HG03354 (cell line): ENCODE results near the gene KTN1.

Experiments used
- ATAC-seq: cut with Tn5 transposase; IDR thresholded peaks from one replicate; pipeline ENCODE4 v1.9.1; 2021; ENCODE audit warnings: mild to moderate bottlenecking; ENCODE audit not compliant: unreplicated experiment, poor library complexity, severe bottlenecking

Gene KTN1

DNA sequence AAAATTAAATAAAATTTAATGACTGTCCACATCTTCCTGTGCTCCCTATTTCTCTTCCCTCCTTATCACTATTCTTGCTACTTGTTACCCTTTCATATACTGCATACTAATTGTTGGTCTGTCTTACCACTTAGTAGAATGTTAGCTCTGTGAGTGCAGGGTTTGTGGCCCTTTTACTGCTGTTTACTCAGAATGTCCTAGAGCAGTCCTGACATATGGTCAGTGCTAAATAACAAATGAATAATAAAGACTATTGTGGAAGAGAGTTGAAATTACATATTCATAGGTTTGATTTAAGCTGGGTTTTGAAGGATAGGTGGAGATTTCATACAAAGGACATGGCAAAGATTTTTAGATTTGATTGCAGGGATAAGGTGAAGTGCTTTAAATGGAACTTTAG lies 24.5 kb downstream of the KTN1 start:
- ATAC-seq: no peak

DNA sequence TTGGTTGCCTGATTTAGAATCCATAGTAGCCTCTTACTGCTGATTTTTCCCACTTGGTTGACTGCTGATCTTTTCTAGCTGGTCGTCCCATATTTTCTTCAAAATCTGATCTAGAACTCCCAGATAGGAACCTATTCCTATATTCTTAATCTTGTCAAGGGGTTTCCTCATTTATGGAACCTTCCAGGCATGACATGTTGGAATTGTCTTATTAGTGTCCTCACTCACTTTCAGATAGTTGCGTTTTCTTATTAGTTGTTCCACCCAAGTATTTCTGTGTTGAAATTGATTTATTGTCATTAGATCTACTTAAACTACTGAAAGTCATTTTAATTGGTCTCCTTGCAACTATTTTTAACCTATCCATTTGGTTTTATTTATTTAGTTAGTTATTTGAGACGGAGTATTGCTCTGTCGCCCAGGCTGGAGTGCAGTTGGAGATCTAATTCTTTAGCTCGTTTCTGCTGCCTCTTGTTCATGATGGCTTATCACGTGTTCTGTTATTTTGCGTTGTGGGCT lies 25.0 kb downstream of the KTN1 start:
- no peak for ATAC-seq

DNA sequence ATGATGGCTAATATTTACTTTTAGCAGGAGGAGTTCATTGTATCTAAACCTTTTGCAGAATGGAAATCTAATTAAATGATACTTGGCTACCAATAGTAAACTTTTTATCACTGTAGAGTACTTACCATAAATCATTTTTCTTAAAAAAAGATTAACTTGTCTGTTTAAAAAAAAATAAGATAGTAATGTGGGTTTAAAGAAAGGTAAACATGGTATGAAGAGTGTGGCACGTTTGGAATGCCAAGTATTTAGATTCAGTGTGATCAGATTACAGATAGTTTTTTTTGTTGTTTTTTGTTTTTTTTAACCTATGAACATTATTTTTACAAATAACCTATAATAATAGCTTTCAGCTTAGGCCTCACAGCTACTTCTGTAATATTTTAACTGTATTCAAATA lies 25.8 kb downstream of the KTN1 start:
- ATAC-seq: no peak

DNA sequence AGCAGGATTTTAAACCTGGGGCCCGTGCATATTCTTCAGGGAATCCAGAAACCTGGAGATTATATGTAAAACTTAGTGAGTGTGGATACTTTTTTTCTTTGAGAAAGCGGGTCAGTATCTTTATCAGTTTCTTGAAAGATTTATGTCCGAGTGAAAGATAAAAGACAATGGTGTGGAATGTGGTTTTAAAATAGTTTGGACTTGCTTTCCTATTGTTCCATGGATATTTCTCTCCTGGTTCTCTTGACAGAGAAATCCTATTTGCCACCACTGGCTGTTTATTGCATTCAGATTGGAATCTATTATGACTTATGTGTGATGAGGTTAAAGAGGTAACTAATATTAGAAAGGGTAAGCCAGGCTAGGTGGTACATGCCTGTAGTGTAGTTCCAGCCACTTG lies 27.4 kb downstream of the KTN1 start:
- no peak for ATAC-seq

DNA sequence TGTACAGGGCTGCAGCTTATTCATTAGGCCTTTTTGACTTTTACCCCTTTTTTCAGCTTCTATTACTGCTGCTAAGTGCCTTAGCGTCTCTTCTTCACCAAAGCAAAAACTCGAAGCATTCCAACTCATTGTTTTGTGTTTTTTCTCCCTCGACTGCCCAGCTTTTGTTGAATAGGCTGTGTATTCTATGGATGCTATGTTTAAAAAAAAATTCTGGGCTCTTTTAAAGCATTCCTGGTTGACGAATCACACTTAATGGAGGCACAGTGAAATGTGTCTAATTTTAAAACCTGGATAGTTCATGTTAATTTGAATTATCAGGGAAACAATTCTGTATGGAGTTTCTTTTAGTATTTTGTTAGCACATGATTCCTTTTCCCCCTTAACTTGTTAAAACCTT lies 29.7 kb downstream of the KTN1 start:
- no peak for ATAC-seq

DNA sequence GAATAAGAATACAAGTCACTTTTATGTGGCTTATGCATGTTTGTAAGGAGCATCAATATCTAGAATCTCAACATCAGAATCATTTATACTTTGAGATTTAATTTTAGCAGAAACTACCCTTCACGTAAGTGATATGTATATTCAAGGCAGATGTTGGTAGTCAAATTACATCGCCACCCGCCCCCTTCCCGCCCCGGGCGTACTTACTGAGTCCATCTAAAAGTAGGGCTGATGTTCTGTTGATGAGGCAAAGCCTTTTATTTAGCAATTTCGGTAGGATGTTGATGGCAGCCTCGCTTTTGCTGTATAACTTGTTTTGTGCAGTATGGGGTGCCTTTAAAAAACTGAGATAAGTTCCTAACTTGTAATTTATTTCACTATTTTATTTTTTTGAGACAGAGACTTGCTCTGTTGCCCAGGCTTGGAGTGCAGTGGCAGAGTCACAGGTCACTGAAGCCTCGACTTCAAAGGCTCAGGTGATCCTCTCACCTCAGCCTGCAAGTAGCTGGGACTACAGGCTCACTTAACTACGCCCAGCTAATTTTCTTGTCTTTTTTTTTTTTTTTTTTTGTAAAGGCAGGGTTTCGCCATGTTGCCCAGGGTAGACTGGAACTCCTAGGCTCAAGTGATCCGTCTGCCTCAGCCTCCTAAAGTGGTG lies 30.8 kb downstream of the KTN1 start:
- no peak for ATAC-seq

DNA sequence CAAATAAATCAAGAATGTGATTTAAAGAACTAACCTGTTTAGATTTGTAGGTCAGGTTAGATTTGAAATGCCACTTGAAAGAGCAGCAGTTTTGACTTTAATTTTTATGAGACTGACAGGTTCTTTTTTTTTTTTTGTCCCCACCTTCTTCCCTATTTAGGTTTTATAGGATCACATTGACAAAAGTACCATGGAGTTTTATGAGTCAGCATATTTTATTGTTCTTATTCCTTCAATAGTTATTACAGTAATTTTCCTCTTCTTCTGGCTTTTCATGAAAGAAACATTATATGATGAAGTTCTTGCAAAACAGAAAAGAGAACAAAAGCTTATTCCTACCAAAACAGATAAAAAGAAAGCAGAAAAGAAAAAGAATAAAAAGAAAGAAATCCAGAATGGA lies 31.9 kb downstream of the KTN1 start:
- no peak for ATAC-seq

DNA sequence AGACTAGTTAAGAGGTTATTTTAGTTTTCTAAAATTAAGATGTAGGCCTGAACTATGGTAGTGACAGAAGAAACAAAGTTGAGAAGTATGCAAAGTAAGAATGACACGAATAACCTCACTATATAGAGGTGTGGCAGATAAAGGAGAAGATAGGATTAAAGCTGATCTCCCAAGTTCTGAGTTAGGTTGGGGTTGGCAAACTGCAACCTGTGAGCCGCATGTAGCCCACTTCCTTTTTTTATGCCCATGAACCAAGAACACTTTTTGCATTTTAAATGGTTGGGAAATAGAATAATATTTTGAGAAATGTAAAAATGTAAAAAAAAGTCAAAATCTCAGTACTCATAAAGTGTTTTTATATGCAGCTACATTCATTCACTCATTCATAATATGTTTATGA lies 34.3 kb downstream of the KTN1 start:
- no peak for ATAC-seq

DNA sequence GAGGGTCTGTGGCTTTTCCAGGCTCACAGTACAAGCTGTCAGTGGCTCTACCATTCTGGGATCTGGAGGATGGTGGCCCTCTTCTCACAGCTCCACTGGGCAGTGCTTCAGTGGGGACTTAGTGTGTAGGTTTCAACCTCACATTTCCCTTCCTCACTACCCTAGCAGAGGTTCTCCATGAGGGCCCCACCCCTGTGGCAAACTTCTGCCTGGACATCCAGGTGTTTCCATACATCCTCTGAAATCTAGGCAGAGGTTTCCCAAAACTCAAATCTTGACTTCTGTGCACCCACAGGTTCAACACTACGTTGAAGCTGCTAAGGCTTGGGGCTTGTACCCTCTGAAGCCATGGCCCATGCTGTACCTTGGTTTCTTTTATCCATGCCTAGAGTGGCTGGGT lies 40.3 kb downstream of the KTN1 start:
- ATAC-seq: no peak

DNA sequence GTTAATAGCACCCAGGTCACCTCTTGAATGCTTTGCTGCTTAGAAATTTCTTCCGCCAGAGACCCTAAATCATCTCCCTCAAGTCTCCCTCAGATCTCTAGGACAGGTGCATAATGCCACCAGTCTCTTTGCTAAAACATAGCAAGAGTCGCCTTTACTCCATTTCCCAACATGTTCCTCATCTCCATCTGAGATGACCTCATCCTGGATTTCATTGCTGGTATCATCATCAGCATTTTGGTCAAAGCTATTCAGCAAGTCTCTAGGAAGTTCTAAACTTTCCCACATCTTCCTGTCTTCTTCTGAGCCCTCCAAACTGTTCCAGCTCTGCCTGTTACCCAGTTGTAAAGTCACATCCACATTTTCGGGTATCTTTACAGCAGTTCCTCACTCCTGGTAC lies 41.0 kb downstream of the KTN1 start:
- no peak for ATAC-seq

DNA sequence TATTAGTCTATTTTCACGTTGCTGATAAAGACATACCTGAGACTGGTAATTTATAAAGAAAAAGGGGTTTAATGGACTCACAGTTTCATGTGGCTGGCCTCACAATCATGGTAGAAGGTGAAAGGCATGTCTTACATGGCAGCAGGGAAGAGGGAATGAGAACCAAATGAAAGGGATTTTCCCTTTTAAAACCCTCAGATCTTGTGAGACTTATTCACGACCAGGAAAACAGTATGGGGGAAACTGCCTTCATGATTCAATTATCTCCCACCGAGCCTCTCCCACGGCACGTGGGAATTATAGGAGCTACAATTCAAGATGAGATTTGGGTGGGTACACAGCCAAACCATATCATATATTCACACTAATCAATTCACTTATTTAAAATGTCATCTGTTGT lies 41.4 kb downstream of the KTN1 start:
- ATAC-seq: no peak

DNA sequence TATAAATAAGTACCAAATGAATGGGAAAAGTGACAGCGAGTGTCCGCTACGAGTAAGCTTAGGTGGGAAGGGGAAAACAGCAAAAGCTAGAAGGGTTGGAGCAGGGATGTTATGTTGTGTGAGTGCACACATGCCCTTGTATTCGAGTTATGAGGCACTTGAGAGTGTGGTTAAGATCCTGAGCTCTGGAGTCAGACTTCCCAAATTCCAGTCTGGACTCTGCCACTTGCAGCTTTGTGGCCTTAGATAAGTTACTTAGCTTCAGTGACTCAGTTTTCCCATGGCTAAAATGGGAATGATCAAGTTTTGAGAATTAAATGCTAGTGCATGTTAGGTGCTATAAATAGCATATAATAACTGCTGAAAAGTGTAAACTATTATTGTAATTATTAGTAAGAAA lies 44.9 kb downstream of the KTN1 start:
- no peak for ATAC-seq

DNA sequence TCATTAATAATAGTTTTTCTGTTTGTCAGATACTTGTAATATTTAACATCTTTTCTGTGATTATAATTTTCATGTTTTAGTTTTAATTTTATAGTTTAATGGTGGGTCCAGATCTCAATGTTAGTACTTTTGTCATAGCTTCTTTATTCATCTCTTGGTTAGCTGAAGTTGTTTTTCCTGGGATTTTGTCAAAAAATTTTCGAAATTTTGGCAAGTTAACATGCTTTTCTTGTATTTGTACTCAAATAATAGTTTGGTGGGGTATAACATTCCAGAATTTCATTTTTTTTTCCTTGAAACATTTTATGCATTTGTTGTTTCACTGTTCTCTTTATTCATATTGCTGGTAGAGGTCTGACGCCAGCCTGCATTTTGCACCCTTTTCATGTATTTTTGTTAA lies 45.5 kb downstream of the KTN1 start:
- no peak for ATAC-seq

DNA sequence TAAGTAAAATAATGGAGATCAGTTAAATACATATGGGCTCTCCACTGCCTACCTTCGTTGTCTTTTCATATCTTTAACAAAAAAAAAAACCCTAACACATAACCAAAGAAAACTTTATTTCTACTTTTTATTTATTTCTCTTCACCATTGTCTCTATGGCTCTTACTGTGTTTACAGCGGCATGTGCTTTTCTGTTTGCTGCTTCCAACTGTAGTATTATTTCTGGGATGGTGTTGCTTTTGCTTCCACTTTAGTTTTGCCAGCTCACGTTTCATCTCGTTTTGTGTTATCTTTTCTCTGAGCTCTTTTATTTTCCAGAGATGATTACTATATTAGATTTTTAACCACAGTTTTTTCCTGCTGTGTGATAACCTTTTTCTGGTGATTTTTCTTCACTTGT lies 46.1 kb downstream of the KTN1 start:
- no peak for ATAC-seq

DNA sequence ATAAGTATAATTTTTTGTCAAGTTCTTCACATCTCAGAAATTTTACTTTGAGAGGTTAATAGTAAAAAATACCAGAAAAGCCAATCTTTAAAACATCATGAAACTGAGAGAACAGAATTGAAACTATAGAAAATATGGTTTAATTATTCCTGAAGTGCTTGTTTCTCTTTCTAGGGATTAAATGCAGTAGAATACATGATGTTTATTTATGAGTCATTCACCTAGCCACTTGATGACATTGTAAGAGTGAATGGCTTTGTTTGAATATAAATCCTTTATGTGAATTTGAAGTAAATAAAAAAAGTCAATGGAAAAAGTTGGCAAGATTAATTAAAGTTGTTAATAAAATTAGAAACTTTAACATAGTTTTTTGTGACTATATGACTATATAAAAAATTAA lies 48.4 kb downstream of the KTN1 start:
- peak; percentile 47 for ATAC-seq

DNA sequence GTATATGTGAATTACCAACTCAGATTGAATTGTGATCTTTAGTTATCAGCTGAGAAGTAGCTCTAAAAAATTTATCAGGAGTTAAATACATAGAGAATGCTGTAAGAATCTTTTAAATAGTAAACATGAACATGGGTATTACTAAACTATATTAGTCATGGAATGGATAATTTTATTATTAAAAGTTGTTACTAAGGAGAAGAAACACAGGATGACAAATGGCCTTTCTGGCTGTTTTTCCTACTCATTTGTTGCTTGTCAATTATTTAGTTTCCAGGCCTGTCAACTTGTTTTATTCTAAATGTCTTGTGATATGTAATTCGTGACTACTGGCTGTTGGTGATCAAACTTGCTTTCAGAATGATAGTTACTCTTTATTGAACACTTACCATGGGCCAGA lies 58.7 kb downstream of the KTN1 start:
- ATAC-seq: no peak

DNA sequence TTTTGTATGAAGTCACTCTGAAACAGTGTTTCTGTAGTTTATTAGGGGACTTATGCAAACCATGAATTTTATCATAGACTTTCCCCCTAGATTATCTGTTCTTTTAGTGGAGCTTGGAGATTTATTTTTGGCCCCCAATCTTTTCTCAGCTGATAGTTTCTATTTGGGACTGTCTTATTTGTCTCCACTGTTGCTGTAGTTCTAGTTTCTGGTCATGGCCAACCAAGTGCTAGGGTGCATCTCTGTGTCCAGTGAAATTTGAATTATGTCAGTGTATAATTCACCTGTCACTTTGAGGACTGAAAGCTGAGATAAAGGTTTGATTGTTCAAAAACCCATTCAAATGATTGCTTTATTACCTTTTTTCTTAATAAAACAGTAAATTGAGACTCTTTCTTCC lies 61.3 kb downstream of the KTN1 start:
- ATAC-seq: no peak

DNA sequence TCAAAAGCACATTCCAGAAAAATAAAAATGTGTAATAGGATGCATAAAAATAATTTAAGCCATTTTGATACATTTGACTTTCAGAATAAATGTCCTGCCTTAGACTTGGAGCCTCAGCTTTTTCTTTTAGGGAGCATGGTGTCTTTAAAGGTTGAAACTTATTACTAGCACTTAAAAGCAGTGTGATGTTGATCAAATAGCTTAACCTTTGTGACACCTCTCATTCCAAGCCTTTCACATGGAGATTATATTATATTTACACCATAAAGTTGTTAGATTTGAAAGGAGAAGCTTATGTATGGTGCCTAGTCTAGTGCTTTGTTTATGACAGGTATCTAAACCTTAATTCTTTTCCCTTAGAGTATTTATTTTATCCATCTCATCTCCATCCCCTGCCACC lies 61.9 kb downstream of the KTN1 start:
- ATAC-seq: no peak

DNA sequence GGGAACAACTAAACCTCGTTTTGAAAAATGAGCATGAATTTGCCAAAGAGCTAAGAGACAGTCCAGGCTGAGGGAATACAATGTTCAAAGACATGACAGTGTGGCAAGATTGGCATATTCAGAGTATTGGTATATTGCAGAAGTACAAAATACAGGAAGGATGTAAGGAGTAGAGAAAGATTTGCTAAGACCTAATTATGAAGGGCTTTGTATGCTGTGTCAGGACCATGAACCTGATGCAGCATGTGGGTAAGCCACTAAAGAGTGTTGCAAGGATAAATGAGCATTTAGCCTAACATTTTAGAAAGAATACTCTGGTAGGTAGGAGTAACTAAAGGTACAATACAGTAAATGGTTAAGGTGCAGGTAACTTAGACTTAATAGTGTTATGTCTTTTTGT lies 65.1 kb downstream of the KTN1 start:
- no peak for ATAC-seq

DNA sequence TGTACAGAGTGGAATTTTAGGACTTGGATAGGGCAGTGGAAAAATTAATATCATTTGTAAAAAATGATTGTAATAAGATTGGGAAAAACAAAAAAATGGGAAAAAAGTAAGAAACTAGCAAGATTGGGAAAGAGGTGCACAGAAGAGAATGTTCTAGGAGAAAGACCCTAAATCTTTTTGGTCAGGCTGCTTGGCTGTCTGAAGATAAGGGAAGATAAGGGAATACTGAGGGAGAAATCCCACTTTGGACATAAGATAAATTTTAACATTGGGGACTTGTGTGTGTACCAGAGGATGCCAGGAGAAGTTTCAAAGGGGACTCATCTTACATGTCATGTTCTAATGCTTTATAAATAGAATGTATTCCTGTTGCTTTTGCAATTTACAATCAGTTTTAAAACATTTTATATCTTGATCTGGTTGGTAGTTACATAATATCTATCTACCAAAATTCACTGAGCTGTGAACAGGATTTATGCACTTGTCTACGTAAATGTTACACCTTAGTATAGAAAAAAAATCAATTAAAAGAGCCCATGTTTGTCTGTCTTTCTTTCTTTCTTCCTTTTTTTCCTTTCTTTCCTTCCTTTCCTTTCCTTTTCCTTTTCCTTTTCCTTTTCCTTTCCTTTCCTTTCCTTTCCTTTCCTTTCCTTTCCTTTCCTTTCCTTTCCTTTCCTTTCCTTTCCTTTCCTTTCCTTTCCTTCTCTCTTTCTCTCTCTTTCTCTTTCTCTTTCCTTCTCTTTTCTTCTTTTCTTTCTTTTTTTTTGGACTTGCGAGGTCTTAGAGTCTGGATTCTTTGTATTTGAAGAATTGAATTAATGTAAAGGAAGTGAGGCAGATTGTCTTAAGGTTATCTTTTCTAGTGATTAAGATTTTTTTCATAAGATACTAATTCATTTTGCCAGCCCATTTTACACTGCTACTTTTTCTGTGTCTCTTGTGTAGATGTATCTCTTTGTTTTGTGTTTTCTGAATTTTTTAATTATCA lies 66.1 kb downstream of the KTN1 start:
- ATAC-seq: no peak

DNA sequence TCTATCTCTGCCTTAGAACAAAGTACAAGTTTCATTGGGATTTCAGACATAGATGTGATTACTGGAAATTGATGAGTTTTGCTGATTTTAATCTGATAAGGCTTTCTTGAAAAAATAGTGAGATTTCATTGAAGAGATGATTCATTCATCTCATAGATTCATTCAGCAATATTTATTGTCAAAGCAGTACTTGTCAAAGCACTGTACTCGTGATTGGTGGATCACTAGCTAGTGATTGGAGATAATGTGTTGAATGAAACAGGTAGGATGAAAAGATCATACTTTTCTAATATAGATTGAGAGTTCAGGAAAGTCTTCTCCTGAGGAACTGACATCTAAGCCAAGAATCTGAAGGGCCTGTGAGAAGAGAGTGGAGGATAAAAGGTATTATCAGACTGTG lies 71.0 kb downstream of the KTN1 start:
- ATAC-seq: no peak
